ENCODE data around the gene NDST1.

Gene NDST1

GRCh38 chr5:150535611-150536010 is 27.7 kb downstream of the NDST1 start:
- H3K4me1 ChIP-seq (ENCODE audit: insufficient read depth, low read length, severe bottlenecking), result peaks cover 4% of the 10 kb centered on the region

GRCh38 chr5:150538007-150538917 is 30.3 kb downstream of the NDST1 start:
- H3K9me2 ChIP-seq (ENCODE audit: low read depth, low read length), result no peaks in the 10 kb centered on the region
- H3K27ac ChIP-seq (ENCODE audit: low read depth, low read length, poor library complexity, severe bottlenecking), result no peak overlapping the region
- H3K9me3 ChIP-seq (ENCODE audit: low read length), result no peaks in the 10 kb centered on the region
- no peaks in the 10 kb centered on the region for H3K27me3 ChIP-seq (ENCODE audit: insufficient read depth, low read length)
- TF ChIP-seq CTCF (IDR thresholded peaks at IDR 0.05; ENCODE audit: low read length) (no peak), EZH2 (IDR thresholded peaks at IDR 0.05; ENCODE audit: borderline replicate concordance, low read length) (no peak)
- no peaks in the 10 kb centered on the region for H3F3A ChIP-seq (ENCODE audit: insufficient read depth, low read length)
- H3K4me3 ChIP-seq (ENCODE audit: low read depth, low read length, poor library complexity, severe bottlenecking), result no peak overlapping the region
- H3K9ac ChIP-seq (ENCODE audit: low read length), result no peak overlapping the region
- no peak overlapping the region for H2AFZ ChIP-seq (ENCODE audit: low read length)
- H3K4me2 ChIP-seq (ENCODE audit: low read length), result no peak overlapping the region
- peaks cover 4% of the 10 kb centered on the region; the same call in 1 of the 2 replicates for H3K36me3 ChIP-seq (ENCODE audit: insufficient read depth, low read length)
- peaks cover 15% of the 10 kb centered on the region for H3K4me1 ChIP-seq (ENCODE audit: insufficient read depth, low read length, severe bottlenecking)
- H4K20me1 ChIP-seq (ENCODE audit: insufficient read depth, low read length), result no peaks in the 10 kb centered on the region
- H3K79me2 ChIP-seq (ENCODE audit: insufficient read depth, low read length), result no peaks in the 10 kb centered on the region

More at GRCh38 chr5:150535611-150536010, 27.7 kb downstream of the NDST1 start:
- H3K9ac ChIP-seq (ENCODE audit: low read length), result no peak overlapping the region
- H3K9me3 ChIP-seq (ENCODE audit: low read length), result no peaks in the 10 kb centered on the region
- no peaks in the 10 kb centered on the region for H3K27me3 ChIP-seq (ENCODE audit: insufficient read depth, low read length)
- peaks cover 4% of the 10 kb centered on the region; the same call in 1 of the 2 replicates for H3K36me3 ChIP-seq (ENCODE audit: insufficient read depth, low read length)
- H3K4me3 ChIP-seq (ENCODE audit: low read depth, low read length, poor library complexity, severe bottlenecking), result no peak overlapping the region
- H3K4me2 ChIP-seq (ENCODE audit: low read length), result no peak overlapping the region
- no peaks in the 10 kb centered on the region for H3K9me2 ChIP-seq (ENCODE audit: low read depth, low read length)
- TF ChIP-seq CTCF (IDR thresholded peaks at IDR 0.05; ENCODE audit: low read length) (no peak), EZH2 (IDR thresholded peaks at IDR 0.05; ENCODE audit: borderline replicate concordance, low read length) (no peak)
- H3K27ac ChIP-seq (ENCODE audit: low read depth, low read length, poor library complexity, severe bottlenecking), result no peak overlapping the region
- H4K20me1 ChIP-seq (ENCODE audit: insufficient read depth, low read length), result no peaks in the 10 kb centered on the region
- H2AFZ ChIP-seq (ENCODE audit: low read length), result no peak overlapping the region
- no peaks in the 10 kb centered on the region for H3F3A ChIP-seq (ENCODE audit: insufficient read depth, low read length)
- H3K79me2 ChIP-seq (ENCODE audit: insufficient read depth, low read length), result no peaks in the 10 kb centered on the region

- no peaks in the 10 kb centered on the region for H3K27me3 ChIP-seq (ENCODE audit: insufficient read depth, low read length)
- no peak overlapping the region for H3K9ac ChIP-seq (ENCODE audit: low read length)
- H3K9me2 ChIP-seq (ENCODE audit: low read depth, low read length), result no peaks in the 10 kb centered on the region
- H2AFZ ChIP-seq (ENCODE audit: low read length), result no peak overlapping the region
- H3K27ac ChIP-seq (ENCODE audit: low read depth, low read length, poor library complexity, severe bottlenecking), result no peak overlapping the region
- H3K4me3 ChIP-seq (ENCODE audit: low read depth, low read length, poor library complexity, severe bottlenecking), result no peak overlapping the region
- H3K79me2 ChIP-seq (ENCODE audit: insufficient read depth, low read length), result no peaks in the 10 kb centered on the region
- peaks cover 4% of the 10 kb centered on the region; the same call in 1 of the 2 replicates for H3K36me3 ChIP-seq (ENCODE audit: insufficient read depth, low read length)
- H3K4me1 ChIP-seq (ENCODE audit: insufficient read depth, low read length, severe bottlenecking), result peaks cover 15% of the 10 kb centered on the region
- H4K20me1 ChIP-seq (ENCODE audit: insufficient read depth, low read length), result no peaks in the 10 kb centered on the region
- no peaks in the 10 kb centered on the region for H3K9me3 ChIP-seq (ENCODE audit: low read length)
- no peaks in the 10 kb centered on the region for H3F3A ChIP-seq (ENCODE audit: insufficient read depth, low read length)
- TF ChIP-seq EZH2 (IDR thresholded peaks at IDR 0.05; ENCODE audit: borderline replicate concordance, low read length) (no peak), CTCF (IDR thresholded peaks at IDR 0.05; ENCODE audit: low read length) (no peak)
- H3K4me2 ChIP-seq (ENCODE audit: low read length), result no peak overlapping the region
Measured at GRCh38 chr5:150539206-150539605, 31.3 kb downstream of the NDST1 start.
